ENCODE results near the gene SLC25A21. TPM values are rescaled to one million over a fixed set of nuclear protein-coding genes. Genes with fewer than 3 reads are reported as not detected.
"Not testable (repeated sequence)": the region's sequence is repeated elsewhere in the genome, so short reads cannot be mapped to it uniquely, and the experiment has no call there.

SLC25A21 gene
- total RNA-seq, 4 donors from 2014 or later = 0.39 to 3.3 (median 1.2) TPM

DNA sequence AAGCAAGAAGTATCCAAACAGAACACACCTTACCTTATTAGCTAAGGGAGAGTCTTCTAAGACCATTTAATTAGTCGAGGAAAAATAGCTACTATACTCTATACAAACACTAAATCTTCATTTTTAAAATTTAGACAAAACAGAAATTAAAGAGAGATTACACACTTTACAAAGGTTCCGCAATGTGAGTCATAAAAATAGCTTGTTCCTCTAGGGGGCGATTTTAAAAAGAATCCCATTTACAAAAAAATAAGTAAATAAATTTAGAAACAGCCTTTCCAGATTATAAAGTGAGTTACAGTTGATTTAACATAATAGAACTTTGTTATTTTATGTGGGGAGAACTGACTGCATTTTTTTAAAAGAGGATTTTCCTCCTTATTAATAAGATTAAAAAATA lies 309.1 kb downstream of the SLC25A21 start:
- DNase-seq (ENCODE audit: extremely low spot score) = no peak
- no peaks in the 10 kb centered on the region for H3K27me3 ChIP-seq
- H3K9me3 ChIP-seq = no peaks in the 10 kb centered on the region
- 82% methylated on average over 3 of the region's 3 CpGs for WGBS
- peaks cover 0 to 13% (median 4%) of the 10 kb centered on the region in 4 donors for H3K4me1 ChIP-seq
- intact Hi-C loops (cut with DNase I) = no loop called here
- no peaks in the 10 kb centered on the region for H3K36me3 ChIP-seq
- H3K4me3 ChIP-seq = no peak overlapping the region
- no peak overlapping the region for H3K27ac ChIP-seq (replicated peaks in 1 of 4)
- TF ChIP-seq POLR2A (IDR thresholded peaks at IDR 0.05; ENCODE audit: low read depth) = no peak
- TF ChIP-seq, protein P1, sequence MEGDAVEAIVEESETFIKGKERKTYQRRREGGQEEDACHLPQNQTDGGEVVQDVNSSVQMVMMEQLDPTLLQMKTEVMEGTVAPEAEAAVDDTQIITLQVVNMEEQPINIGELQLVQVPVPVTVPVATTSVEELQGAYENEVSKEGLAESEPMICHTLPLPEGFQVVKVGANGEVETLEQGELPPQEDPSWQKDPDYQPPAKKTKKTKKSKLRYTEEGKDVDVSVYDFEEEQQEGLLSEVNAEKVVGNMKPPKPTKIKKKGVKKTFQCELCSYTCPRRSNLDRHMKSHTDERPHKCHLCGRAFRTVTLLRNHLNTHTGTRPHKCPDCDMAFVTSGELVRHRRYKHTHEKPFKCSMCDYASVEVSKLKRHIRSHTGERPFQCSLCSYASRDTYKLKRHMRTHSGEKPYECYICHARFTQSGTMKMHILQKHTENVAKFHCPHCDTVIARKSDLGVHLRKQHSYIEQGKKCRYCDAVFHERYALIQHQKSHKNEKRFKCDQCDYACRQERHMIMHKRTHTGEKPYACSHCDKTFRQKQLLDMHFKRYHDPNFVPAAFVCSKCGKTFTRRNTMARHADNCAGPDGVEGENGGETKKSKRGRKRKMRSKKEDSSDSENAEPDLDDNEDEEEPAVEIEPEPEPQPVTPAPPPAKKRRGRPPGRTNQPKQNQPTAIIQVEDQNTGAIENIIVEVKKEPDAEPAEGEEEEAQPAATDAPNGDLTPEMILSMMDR (IDR thresholded peaks at IDR 0.05) = no peak

DNA sequence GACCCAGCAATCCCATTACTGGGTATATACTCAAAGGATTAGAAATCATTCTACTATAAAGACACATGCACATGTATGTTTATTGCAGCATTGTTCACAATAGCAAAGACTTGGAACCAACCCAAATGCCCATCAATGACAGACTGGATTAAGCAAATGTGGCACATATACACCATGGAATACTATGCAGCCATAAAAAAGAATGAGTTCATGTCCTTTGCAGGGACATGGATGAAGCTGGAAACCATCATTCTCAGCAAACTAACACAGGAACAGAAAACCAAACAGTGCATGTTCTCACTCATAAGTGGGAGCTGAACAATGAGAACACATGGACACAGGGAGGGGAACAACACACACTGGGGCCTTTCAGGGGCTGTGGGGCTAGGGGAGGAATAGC lies 310.2 kb downstream of the SLC25A21 start:
- H3K27me3 ChIP-seq; H3K27ac ChIP-seq (replicated peaks in 1 of 4); H3K9me3 ChIP-seq; H3K36me3 ChIP-seq; DNase-seq (ENCODE audit: extremely low spot score); intact Hi-C loops (cut with DNase I); H3K4me3 ChIP-seq: not testable (repeated sequence)
- peaks cover 0 to 13% (median 4%) of the 10 kb centered on the region in 4 donors for H3K4me1 ChIP-seq

DNA sequence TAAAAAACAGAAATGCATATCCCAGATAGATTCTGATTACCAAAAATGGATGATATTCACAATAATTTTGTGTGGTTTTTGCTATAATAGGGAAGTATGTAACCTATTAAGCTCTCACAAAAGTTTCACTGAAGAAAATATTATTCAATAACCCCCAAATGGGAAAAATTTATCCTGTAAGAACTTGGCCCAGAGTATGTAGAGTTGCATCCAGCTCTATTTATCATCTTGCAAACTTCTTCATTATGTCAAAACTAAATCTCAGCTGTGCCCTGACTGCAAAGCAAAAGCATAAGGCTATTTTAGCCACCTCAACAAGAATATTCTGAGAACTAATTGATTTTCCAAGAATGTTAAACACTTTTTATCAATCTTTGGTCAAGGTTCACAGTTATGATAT lies 311.6 kb downstream of the SLC25A21 start:
- Histone ChIP-seq H3K27me3 (no peaks in the 10 kb centered on the region), H3K4me1 (peaks cover 0 to 13% (median 4%) of the 10 kb centered on the region in 4 donors), H3K9me3 (no peaks in the 10 kb centered on the region), H3K36me3 (no peaks in the 10 kb centered on the region), H3K27ac (replicated peaks in 1 of 4) (no peak overlapping the region), H3K4me3 (no peak overlapping the region)
- TF ChIP-seq POLR2A (IDR thresholded peaks at IDR 0.05; ENCODE audit: low read depth) (no peak), EP300 (IDR thresholded peaks at IDR 0.05) (no peak), POLR2AphosphoS5 (IDR thresholded peaks at IDR 0.05) (no peak)
- TF ChIP-seq, protein P1 (IDR thresholded peaks at IDR 0.05) = no peak
- intact Hi-C loops (cut with DNase I) = no loop called here
- no peak for DNase-seq (ENCODE audit: extremely low spot score)

DNA sequence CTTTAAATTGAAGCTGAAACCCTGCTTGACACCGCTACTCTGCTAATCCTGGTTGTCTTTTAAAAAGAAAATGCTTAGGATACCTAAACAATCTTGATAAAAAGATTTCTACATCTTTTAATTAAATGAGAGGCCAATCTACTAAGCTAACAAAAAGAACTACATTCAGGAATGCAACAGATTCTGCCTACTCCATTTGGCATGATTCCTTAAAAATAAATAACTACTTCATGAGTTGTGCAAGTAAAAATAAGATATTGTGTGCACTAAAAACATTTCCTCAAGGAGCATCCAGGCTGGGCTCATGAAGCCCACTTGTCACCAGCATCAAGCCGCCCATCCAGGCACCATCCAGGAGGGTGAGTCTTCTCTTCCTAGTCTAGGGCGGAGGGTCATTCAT lies 313.3 kb downstream of the SLC25A21 start:
- DNase-seq (ENCODE audit: extremely low spot score) = no peak
- no peaks in the 10 kb centered on the region for H3K9me3 ChIP-seq
- H3K36me3 ChIP-seq = no peaks in the 10 kb centered on the region
- intact Hi-C loops (cut with DNase I) = no loop called here
- no peaks in the 10 kb centered on the region for H3K27me3 ChIP-seq
- TF ChIP-seq POLR2AphosphoS5 (IDR thresholded peaks at IDR 0.05) (no peak), EP300 (IDR thresholded peaks at IDR 0.05) (no peak), POLR2A (IDR thresholded peaks at IDR 0.05; ENCODE audit: low read depth) (no peak)
- TF ChIP-seq, protein P1 (IDR thresholded peaks at IDR 0.05) = no peak
- peaks cover 0 to 9% (median 4%) of the 10 kb centered on the region in 4 donors for H3K4me1 ChIP-seq
- H3K4me3 ChIP-seq = no peak overlapping the region
- peak overlapping the region in 1 of 4 donors; percentile 10 for H3K27ac ChIP-seq (replicated peaks in 1 of 4)
- 78% methylated on average over 3 of the region's 3 CpGs for WGBS

DNA sequence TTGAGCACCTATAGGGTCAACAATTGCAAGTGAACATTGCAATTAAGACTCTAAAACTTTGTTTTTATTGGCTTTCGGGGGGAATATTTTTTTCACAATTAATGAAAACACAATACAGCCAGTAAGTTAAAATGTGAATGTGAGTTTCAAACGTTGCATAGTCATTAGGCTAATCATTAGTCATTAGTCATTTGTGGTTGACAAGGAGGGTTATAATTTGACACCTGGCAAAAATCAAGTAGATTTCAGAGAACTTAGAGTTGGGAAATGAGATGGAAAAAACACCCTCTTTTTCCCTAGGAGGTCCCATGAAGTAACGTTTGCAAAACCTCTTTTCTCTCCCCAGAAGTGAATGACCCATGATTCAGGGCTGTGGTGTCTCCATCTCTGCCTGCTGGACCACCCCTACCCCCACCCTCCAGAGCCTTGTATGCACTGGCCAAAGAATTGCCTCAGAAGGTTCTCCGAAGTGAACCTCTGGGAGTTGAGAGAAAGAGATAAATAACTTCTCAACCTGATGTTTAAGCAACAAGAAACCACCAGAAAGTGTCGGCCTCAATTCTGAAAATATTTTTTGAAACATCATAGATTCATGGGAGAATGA lies 314.5 kb downstream of the SLC25A21 start:
- no peaks in the 10 kb centered on the region for H3K9me3 ChIP-seq
- no peak overlapping the region for H3K27ac ChIP-seq (replicated peaks in 1 of 4)
- no peaks in the 10 kb centered on the region for H3K27me3 ChIP-seq
- TF ChIP-seq, protein P1 (IDR thresholded peaks at IDR 0.05) = no peak
- TF ChIP-seq POLR2A (IDR thresholded peaks at IDR 0.05; ENCODE audit: low read depth) (no peak), POLR2AphosphoS5 (IDR thresholded peaks at IDR 0.05) (peak in 1 of 2 donors; percentile 11), EP300 (IDR thresholded peaks at IDR 0.05) (no peak)
- no peaks in the 10 kb centered on the region for H3K36me3 ChIP-seq
- no peak overlapping the region for H3K4me3 ChIP-seq
- 69% methylated on average over 5 of the region's 5 CpGs for WGBS
- peaks cover 3 to 16% (median 12%) of the 10 kb centered on the region in 4 donors for H3K4me1 ChIP-seq
- DNase-seq (ENCODE audit: extremely low spot score) = no peak
- intact Hi-C loops (cut with DNase I) = no loop called here
